Stimulated activated CD8-positive, alpha-beta memory T cell treated with anti-CD3 and anti-CD28 coated beads, Interleukin-2, amount 100 ng/mL, for 48 hours (primary cell): ENCODE results near the gene EFHD2.
"Not testable (repeated sequence)": the region's sequence is repeated elsewhere in the genome, so short reads cannot be mapped to it uniquely, and the experiment has no call there.

Source experiments
- DNase-seq, 2 donors: peaks; one replicate each; pipeline ENCODE4 v3.0.0-alpha.2; 2020; ENCODE audit warnings: low read depth in 2 of 2

EFHD2 gene

DNA sequence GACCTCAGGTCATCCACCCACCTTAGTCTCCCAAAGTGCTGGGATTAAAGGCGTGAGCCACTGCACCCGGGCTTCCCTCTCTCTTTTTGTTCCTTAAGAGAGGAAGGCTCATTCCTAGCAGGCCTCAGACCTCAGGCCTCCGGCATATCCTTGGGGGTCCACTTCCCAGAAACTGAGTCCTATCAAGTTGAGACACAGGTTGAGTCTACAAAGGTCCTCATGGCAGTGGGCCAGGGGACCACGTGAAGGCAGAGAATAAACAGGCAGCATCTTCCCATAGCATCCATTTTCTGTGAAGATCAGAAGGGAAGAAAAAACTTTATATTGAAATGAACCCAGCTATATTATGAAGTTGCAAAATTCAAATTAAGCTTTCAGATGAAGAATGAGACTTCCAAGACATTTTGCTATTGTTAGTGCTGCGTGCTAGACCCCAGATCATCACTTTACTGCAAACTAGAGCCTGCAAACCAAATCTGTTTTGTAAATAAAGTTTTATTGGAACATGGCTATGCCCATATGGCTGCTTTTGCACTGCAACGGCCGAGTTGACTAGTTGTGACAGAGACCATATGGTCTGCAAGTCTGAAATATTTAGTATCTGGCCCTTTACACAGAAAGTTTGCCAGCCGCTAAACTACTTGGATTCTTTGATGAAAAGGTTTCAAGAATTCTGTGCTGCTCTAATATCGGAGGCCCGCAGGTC, 43.3 kb downstream of the EFHD2 start:
- DNase-seq: no peak

- DNase-seq: no peak
Measured at GRCh38 chr1:15453734-15454133, 44.0 kb downstream of the EFHD2 start.

GRCh38 chr1:15454256-15454655, 44.6 kb downstream of the EFHD2 start:
- DNase-seq: no peak

- no peak for DNase-seq
Measured at GRCh38 chr1:15455522-15455921, 45.8 kb downstream of the EFHD2 start.

DNA sequence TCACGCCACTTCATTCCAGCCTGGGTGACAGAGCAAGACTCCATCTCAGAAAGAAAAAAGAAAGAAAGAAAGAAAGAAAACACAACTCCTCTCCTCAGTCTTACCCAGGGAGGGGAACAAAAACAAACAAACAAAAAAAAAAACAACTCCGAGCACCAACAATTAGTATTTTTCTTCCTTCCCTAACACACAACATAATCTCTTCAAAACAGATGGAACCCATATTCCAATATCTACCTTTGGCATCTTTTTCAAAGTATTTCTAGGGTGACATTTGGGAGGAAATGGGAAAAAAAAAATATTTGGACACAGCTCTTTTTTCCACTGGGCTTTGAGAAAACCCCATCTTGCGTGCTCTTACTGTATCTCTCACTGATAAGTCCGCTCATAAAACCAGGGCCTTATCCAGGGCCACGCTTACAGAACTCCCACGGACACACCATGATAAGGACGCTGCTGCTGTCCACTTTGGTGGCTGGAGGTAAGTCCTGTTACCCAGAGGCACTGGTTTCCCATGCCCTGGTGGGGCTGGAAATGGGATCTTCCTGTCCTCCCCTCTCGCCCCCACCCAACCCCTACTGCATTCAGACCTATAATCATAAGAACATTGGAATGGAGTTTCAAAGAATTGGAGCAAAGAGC, 46.7 kb downstream of the EFHD2 start, which contains the start of gene CELA2A:
Gene CELA2A, plus strand, starts transcription at position 420 of the 642 bp plus-strand sequence. Its CDS starts 22 bp downstream, at position 442.
- DNase-seq: no peak

- DNase-seq: no peak
Measured at GRCh38 chr1:15457585-15457984, 47.9 kb downstream of the EFHD2 start.

DNA sequence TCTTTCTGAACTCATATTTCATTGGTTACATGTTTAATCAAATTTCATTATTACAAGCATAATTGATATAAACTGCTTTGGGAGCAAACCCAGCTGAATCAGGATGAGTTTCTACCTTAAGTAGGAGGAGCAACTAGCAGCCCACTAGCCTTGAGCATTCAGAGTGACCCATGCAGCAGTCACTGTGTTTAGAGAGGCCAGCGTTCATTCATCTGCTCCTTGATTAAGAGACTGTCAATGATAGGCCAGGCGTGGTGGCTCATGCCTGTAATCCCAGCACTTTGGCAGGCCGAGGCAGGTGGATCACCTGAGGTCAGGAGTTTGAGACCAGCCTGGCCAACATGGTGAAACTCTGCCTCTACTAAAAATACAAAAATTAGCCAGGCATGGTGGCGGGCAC, 48.7 kb downstream of the EFHD2 start:
- DNase-seq: not testable (repeated sequence)

DNA sequence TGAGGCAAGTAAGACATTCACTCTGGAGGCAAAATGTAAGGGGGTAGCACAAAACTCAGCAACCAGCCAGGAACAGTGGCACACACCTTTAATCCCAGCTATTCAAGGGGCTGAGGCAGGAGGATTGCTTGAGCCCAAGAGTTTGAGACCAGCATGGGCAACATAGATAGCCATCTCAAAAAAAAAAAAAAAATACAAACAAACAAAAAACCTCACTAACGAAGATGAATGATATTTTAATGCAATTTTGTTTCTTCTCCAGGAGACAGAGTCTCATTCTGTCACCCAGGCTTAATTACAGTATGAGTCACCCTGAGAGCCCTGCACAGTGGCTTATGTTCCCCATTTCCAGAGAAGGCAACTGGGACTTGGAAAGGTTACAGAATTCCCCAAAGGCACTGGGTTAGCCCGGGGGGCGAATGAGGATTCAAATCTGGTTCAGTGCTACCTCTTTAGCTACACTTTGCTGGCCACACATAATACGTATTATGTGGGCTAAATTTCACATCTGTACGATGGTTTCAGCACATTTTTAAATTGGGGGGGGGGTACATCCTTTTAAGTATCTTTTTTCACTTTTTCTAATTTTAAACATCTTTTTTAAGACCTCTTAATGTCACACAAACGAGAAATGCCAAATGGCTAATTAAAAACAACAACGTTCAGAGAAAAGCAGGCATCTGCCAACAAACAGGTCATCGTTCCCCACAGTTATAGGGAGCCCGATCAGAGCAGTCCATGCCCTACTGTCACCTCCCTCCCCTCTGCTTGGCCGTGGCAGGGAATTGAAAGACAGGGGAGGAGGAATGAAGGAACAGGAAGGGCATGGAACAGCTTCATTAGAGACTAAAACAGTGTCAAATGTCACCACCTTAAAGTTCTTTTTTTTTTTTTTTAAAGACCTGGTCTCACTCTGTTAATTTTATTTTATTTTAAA, 50.4 kb downstream of the EFHD2 start:
- no peak for DNase-seq

GRCh38 chr1:15460708-15461095, 51.0 kb downstream of the EFHD2 start:
- no peak for DNase-seq

DNA sequence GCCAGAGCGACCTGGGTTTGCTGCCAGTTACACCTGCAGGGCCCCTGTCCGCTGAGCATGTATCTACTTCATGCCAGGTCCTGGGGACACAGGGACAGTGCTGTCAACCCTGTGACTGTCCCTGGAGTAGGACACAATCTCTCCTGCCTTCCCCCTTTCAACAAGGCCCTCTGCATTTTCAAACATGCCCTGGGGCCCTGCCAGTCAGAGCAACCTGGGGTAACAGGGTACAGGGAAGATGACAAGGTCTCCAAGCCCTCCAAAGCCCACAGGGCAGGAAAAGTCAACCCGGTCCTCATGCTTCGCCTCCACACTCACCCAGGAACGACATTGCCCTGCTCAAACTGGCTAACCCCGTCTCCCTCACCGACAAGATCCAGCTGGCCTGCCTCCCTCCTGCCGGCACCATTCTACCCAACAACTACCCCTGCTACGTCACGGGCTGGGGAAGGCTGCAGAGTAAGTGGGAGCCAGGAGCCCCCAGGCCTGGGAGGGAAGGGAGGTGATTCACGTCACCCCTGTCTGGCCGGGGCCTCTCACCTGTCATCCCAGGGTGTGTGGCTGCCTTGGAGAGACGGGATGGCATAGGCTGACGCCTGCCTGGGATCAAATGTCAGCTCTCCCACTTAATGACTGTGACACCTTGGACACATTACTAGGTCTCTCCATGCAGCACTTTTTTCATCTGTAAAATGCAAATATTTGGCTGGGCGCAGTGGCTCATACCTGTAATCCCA, 53.5 kb downstream of the EFHD2 start:
- not testable (repeated sequence) for DNase-seq

GRCh38 chr1:15463926-15464322, 54.2 kb downstream of the EFHD2 start:
- not testable (repeated sequence) for DNase-seq

DNA sequence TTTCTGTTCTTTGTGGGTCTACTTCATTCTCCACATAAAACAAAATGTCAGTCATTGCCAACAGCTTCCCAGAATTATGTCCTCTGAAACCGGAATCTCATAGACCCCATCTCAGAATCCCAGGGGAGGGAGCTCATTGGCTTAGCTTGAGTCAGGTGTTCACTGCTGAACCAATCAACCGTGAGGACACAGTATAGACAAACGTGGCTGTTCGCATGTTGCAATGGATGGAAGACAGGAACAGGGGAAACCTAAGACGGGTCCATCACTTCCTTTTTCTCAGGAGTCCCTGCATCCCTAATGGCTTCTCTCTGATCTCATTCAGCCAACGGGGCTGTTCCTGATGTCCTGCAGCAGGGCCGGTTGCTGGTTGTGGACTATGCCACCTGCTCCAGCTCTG, 56.0 kb downstream of the EFHD2 start:
- no peak for DNase-seq

- not testable (repeated sequence) for DNase-seq
Measured at GRCh38 chr1:15466955-15467625, 57.4 kb downstream of the EFHD2 start.

GRCh38 chr1:15468145-15468544, 58.5 kb downstream of the EFHD2 start:
- DNase-seq: no peak

DNA sequence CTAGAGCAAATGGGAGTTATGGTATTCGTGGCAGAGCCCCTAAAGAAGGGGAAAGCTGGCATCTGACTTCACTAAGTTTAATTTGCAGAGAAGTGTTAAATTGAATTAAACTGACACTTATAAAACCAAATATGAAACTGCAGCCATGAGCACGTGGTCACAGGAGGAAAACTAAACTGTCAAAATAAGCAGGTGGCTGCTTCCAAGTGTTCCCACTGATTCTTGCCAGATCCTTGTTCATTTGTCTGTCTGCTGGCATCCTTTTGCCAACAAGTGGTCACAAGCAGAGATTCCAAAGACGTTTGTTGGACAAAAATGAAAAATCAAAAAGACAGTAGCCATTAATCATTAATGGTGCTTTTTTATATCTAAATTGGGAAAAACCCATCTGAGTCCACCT, 59.7 kb downstream of the EFHD2 start:
- no peak for DNase-seq

- DNase-seq: not testable (repeated sequence)
Measured at GRCh38 chr1:15469821-15470448, 60.2 kb downstream of the EFHD2 start.

- not testable (repeated sequence) for DNase-seq
Measured at GRCh38 chr1:15471067-15471466, 61.4 kb downstream of the EFHD2 start.

DNA sequence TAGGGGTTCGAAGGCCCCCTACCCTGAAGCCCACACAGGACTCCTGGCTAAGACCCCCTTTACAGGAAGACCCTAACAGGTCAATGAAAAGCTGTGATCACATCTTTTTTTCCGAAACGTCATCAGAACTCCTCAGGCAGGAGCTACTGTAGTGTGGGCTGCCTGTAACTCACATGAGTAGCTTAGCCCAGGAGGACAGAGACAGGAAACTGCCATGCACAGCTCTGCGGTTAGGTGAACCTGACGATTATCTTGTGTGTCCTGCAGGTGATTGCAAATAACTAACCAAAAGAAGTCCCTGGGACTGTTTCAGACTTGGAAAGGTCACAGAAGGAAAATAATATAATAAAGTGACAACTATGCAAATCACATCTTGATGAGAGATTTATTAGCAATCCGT, 62.0 kb downstream of the EFHD2 start:
- not testable (repeated sequence) for DNase-seq

- DNase-seq: no peak
Measured at GRCh38 chr1:15472587-15472986, 62.9 kb downstream of the EFHD2 start.

DNA sequence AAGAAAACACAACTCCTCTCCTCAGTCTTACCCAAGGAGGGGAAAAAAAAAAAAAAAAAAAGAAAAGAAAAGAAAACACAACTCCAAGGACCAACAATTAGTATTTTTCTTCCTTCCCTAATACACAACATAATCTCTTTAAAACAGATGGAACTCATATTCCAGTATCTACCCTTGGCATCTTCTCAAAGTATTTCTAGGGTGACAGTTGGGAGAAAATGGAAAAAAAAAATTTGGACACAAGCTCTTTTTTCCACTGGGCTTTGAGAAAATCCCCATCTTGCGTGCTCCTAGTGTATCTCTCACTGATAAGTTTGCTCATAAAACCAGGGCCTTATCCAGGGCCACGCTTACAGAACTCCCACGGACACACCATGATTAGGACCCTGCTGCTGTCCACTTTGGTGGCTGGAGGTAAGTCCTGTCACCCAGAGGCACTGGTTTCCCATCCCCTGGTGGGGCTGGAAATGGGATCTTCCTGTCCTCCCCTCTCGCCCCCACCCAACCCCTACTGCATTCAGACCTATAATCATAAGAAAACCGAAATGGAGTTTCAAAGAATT, 66.1 kb downstream of the EFHD2 start, which contains the start of gene CELA2B:
Gene CELA2B, plus strand, starts transcription at position 353 of the 563 bp plus-strand sequence. Its CDS starts 22 bp downstream, at position 375.
- no peak for DNase-seq
